Neural progenitor cell (in vitro differentiated cells): ENCODE results near the gene KLF2. TPM values are rescaled to one million over a fixed set of nuclear protein-coding genes. Genes with fewer than 3 reads are reported as not detected.

Experiments
- DNase-seq: peaks from one replicate; pipeline ENCODE4 v3.0.0-alpha.2; 2016; ENCODE audit warnings: low spot score
- H2AFZ ChIP-seq: fragments of 200-600 bp; sonication (generic); replicated peaks from 2 replicates; pipeline ENCODE4 v1.6.1; 2016; ENCODE audit warnings: antibody characterized with exemption
- H3F3A ChIP-seq: fragments of 200-600 bp; sonication (generic); 2 replicates; pipeline ENCODE4 v1.6.1; 2016; ENCODE audit warnings: antibody characterized with exemption, low read depth
- H3K27ac ChIP-seq: fragments of 200-600 bp; sonication (generic); 2 replicates; pipeline ENCODE4 v1.5.1; 2016; ENCODE audit warnings: mild to moderate bottlenecking
- H3K27me3 ChIP-seq: fragments of 200-600 bp; sonication (generic); 2 replicates; pipeline ENCODE4 v1.6.1; 2016; ENCODE audit warnings: mild to moderate bottlenecking, moderate library complexity
- H3K36me3 ChIP-seq: fragments of 200-600 bp; sonication (generic); 2 replicates; pipeline ENCODE4 v1.5.1; 2016
- H3K4me1 ChIP-seq: fragments of 200-600 bp; sonication (generic); 2 replicates; pipeline ENCODE4 v1.6.1; 2016; ENCODE audit warnings: mixed run types
- H3K4me2 ChIP-seq: fragments of 200-600 bp; sonication (generic); 2 replicates; pipeline ENCODE4 v1.6.1; 2016
- H3K4me3 ChIP-seq: fragments of 200-600 bp; sonication (generic); 2 replicates; pipeline ENCODE4 v1.5.1; 2016
- H3K79me2 ChIP-seq: fragments of 200-600 bp; sonication (generic); 2 replicates; pipeline ENCODE4 v1.6.1; 2016; ENCODE audit warnings: low read depth
- H3K9ac ChIP-seq: fragments of 200-600 bp; sonication (generic); 2 replicates; pipeline ENCODE4 v1.6.1; 2016
- H3K9me3 ChIP-seq: fragments of 200-600 bp; sonication (generic); 2 replicates; pipeline ENCODE4 v1.5.1; 2016; ENCODE audit warnings: low read depth
- H4K20me1 ChIP-seq: fragments of 200-600 bp; sonication (generic); 2 replicates; pipeline ENCODE4 v1.6.1; 2016; ENCODE audit warnings: low read depth
- H3K27ac Mint-ChIP-seq: 3 replicates; pipeline ENCODE4 v1.8.0; 2021; ENCODE audit warnings: mixed read lengths
- H3K27me3 Mint-ChIP-seq: 2 replicates; pipeline ENCODE4 v1.8.0; 2022; ENCODE audit warnings: low read depth, mild to moderate bottlenecking, inconsistent platforms, moderate library complexity, mixed read lengths; ENCODE audit not compliant: insufficient read depth
- H3K36me3 Mint-ChIP-seq: 3 replicates; pipeline ENCODE4 v1.8.0; 2021; ENCODE audit warnings: mixed read lengths
- H3K4me1 Mint-ChIP-seq: 3 replicates; pipeline ENCODE4 v1.8.0; 2021; ENCODE audit warnings: mixed read lengths
- H3K4me3 Mint-ChIP-seq: 3 replicates; pipeline ENCODE4 v1.8.0; 2021; ENCODE audit warnings: mild to moderate bottlenecking, moderate library complexity, mixed read lengths
- H3K9me3 Mint-ChIP-seq: 3 replicates; pipeline ENCODE4 v1.8.0; 2020; ENCODE audit warnings: mixed read lengths
- CTCF ChIP-seq: fragments of 200-600 bp; sonication (generic); IDR thresholded peaks from 2 replicates; pipeline ENCODE4 v1.5.1; 2017; ENCODE audit warnings: antibody characterized with exemption, mild to moderate bottlenecking
- EZH2 ChIP-seq: fragments of 200-600 bp; sonication (generic); IDR thresholded peaks from 2 replicates; pipeline ENCODE4 v1.6.1; 2017; ENCODE audit warnings: antibody characterized with exemption, mild to moderate bottlenecking, moderate library complexity
- EZH2phosphoT487 ChIP-seq: fragments of 200-600 bp; sonication (generic); IDR thresholded peaks from 2 replicates; pipeline ENCODE4 v1.6.1; 2017; ENCODE audit warnings: antibody characterized with exemption
- total RNA-seq: library from RNA; depleted of rRNA; stranded (reverse); fragments of >200 nt; gene quantifications from 2 replicates; pipeline ENCODE4 v1.2.3, GENCODE V29; 2015; ENCODE audit warnings: low replicate concordance

KLF2 gene
- total RNA-seq, 1 donor from 2014 or later, result not detected

GRCh38 chr19:16347706-16348105 is 23.1 kb downstream of the KLF2 start:
- H2AFZ ChIP-seq, result no peak overlapping the region
- no peak overlapping the region for H3K4me2 ChIP-seq
- H3K27me3 Mint-ChIP-seq, result peaks cover 3% of the 10 kb centered on the region
- no peaks in the 10 kb centered on the region for H4K20me1 ChIP-seq
- no peak overlapping the region for H3K4me3 ChIP-seq
- TF ChIP-seq EZH2, result no peak
- TF ChIP-seq CTCF, result no peak
- no peak for TF ChIP-seq EZH2phosphoT487
- no peak overlapping the region for H3K27ac Mint-ChIP-seq
- H3K27ac ChIP-seq, result no peak overlapping the region
- no peaks in the 10 kb centered on the region for H3K4me1 ChIP-seq
- no peaks in the 10 kb centered on the region for H3K36me3 ChIP-seq
- no peaks in the 10 kb centered on the region for H3K27me3 ChIP-seq
- H3K4me1 Mint-ChIP-seq, result peaks cover 4% of the 10 kb centered on the region
- H3K4me3 Mint-ChIP-seq, result no peak overlapping the region
- no peak overlapping the region for H3K9ac ChIP-seq
- H3K9me3 Mint-ChIP-seq, result no peaks in the 10 kb centered on the region
- no peak for DNase-seq
- H3F3A ChIP-seq, result no peaks in the 10 kb centered on the region
- no peaks in the 10 kb centered on the region for H3K79me2 ChIP-seq
- H3K36me3 Mint-ChIP-seq, result no peaks in the 10 kb centered on the region
- H3K9me3 ChIP-seq, result no peaks in the 10 kb centered on the region

DNA sequence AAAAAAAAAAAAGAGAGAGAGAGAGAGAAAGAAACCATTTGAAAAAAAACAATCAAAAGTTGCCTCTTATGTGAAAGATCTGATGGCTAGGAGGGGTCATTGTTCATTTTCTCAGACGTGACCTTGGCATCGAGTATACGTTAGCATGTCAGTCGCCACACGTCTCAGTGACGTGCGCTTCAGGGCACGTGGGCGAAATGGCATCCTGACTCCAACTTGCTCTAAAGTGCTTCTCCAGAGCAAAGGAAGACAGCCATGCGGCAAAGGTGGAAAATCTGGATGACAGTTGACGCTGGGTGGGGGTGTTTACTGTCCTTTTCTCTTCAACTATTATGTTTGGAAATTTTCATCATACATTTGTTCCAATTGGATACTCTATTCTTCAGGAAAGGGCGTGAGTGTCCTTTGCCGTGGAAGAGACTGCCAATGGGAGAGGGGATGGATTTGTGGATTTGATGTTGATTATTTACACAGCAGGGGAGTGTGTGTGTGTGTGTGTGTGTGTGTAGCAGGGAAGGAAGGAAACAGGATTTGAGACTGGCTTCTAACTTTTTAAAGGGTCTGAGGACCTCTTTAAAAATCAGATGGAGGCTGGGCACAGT is 25.0 kb downstream of the KLF2 start:
- H2AFZ ChIP-seq, result no peak overlapping the region
- TF ChIP-seq CTCF (no peak), EZH2phosphoT487 (no peak), EZH2 (no peak)
- H3K36me3 Mint-ChIP-seq, result peaks cover 4% of the 10 kb centered on the region
- no peaks in the 10 kb centered on the region for H3K9me3 Mint-ChIP-seq
- no peak overlapping the region for H3K4me3 ChIP-seq
- no peak overlapping the region for H3K4me3 Mint-ChIP-seq
- no peak overlapping the region for H3K4me2 ChIP-seq
- H3K27ac ChIP-seq, result no peak overlapping the region
- H3K27ac Mint-ChIP-seq, result peak overlapping the region; percentile 92
- H3K9me3 ChIP-seq, result no peaks in the 10 kb centered on the region
- no peaks in the 10 kb centered on the region for H3K4me1 ChIP-seq
- H3F3A ChIP-seq, result no peaks in the 10 kb centered on the region
- H3K9ac ChIP-seq, result no peak overlapping the region
- no peak for DNase-seq
- H4K20me1 ChIP-seq, result no peaks in the 10 kb centered on the region
- H3K27me3 ChIP-seq, result no peaks in the 10 kb centered on the region
- peaks cover 5% of the 10 kb centered on the region for H3K27me3 Mint-ChIP-seq
- peaks cover 4% of the 10 kb centered on the region for H3K4me1 Mint-ChIP-seq
- H3K36me3 ChIP-seq, result no peaks in the 10 kb centered on the region
- H3K79me2 ChIP-seq, result no peaks in the 10 kb centered on the region

DNA sequence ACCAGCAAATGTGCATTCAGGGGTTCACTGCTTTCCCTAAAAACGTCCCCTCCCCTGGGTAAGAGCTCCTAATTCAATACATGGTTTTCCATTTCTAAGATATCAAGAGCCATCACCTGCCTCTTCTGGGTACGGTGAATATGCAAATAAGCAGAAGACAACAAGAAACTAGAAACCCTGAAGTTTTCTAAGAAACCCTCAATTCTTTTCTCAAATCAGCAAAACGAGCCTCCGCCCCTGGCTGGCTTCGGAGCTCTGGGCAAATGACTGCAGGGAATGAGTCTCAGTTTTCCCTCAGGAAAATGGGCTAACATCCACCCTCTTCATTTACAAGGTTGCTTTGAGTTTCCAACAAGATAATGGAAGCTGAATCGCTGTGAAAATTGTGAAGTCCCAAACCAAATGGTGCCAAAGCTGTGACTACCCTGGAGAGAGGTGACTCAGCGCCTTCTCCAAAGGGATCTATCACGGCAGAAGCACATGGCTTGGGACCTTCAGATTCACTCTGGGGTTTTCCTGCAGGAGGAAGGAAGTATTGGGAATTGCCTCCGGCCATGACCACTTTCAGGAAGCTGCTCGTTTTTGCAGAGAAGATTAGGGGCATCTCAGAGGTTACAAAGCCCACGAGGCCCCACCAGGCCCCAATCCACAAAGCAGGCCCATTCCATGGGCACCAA is 26.6 kb downstream of the KLF2 start:
- H3K9me3 Mint-ChIP-seq, result no peaks in the 10 kb centered on the region
- H2AFZ ChIP-seq, result no peak overlapping the region
- H3K27me3 ChIP-seq, result no peaks in the 10 kb centered on the region
- H3F3A ChIP-seq, result no peaks in the 10 kb centered on the region
- no peak for DNase-seq
- no peak overlapping the region for H3K4me3 Mint-ChIP-seq
- peaks cover 4% of the 10 kb centered on the region for H3K36me3 Mint-ChIP-seq
- no peaks in the 10 kb centered on the region for H3K4me1 ChIP-seq
- TF ChIP-seq EZH2phosphoT487 (no peak), CTCF (no peak), EZH2 (no peak)
- H3K4me2 ChIP-seq, result no peak overlapping the region
- no peaks in the 10 kb centered on the region for H3K79me2 ChIP-seq
- peaks cover 4% of the 10 kb centered on the region for H3K27me3 Mint-ChIP-seq
- H3K27ac ChIP-seq, result no peak overlapping the region
- H3K4me1 Mint-ChIP-seq, result peaks cover 4% of the 10 kb centered on the region
- no peak overlapping the region for H3K9ac ChIP-seq
- no peaks in the 10 kb centered on the region for H4K20me1 ChIP-seq
- H3K36me3 ChIP-seq, result no peaks in the 10 kb centered on the region
- no peak overlapping the region for H3K27ac Mint-ChIP-seq
- no peaks in the 10 kb centered on the region for H3K9me3 ChIP-seq
- no peak overlapping the region for H3K4me3 ChIP-seq
